Smooth muscle cell (in vitro differentiated cells): ENCODE results near the gene MRNIP. TPM values are rescaled to one million over a fixed set of nuclear protein-coding genes. Genes with fewer than 3 reads are reported as not detected.

Experiments used
- DNase-seq: peaks from one replicate; lab custom pipeline; 2025; ENCODE audit not compliant: unreplicated experiment; lab: John Stamatoyannopoulos, UW
- H2AFZ ChIP-seq: fragments of 200-600 bp; sonication (generic); 2 replicates; pipeline ENCODE4 v1.6.0; 2016; ENCODE audit warnings: antibody characterized with exemption, low read depth, mild to moderate bottlenecking
- H3F3A ChIP-seq: fragments of 200-600 bp; sonication (generic); 2 replicates; pipeline ENCODE4 v1.6.0; 2017; ENCODE audit warnings: antibody characterized with exemption, low read depth
- H3K27ac ChIP-seq: fragments of 200-600 bp; sonication (generic); 2 replicates; pipeline ENCODE4 v1.5.1; 2016; ENCODE audit warnings: low read depth, mild to moderate bottlenecking
- H3K27me3 ChIP-seq: fragments of 200-600 bp; sonication (generic); 2 replicates; pipeline ENCODE4 v1.6.1; 2016; ENCODE audit warnings: low read depth, mild to moderate bottlenecking
- H3K36me3 ChIP-seq: fragments of 200-600 bp; sonication (generic); 2 replicates; pipeline ENCODE4 v1.5.1; 2016; ENCODE audit warnings: low read depth
- H3K4me1 ChIP-seq: fragments of 200-600 bp; sonication (generic); 2 replicates; pipeline ENCODE4 v1.5.1; 2016; ENCODE audit warnings: low read depth
- H3K4me2 ChIP-seq: fragments of 200-600 bp; sonication (generic); 2 replicates; pipeline ENCODE4 v1.6.0; 2016; ENCODE audit warnings: mild to moderate bottlenecking
- H3K4me3 ChIP-seq: fragments of 200-600 bp; sonication (generic); 2 replicates; pipeline ENCODE4 v1.5.1; 2016; ENCODE audit warnings: mild to moderate bottlenecking
- H3K79me2 ChIP-seq: fragments of 200-600 bp; sonication (generic); 2 replicates; pipeline ENCODE4 v1.6.0; 2016; ENCODE audit warnings: low read depth, mild to moderate bottlenecking
- H3K9ac ChIP-seq: fragments of 200-600 bp; sonication (generic); 2 replicates; pipeline ENCODE4 v1.6.0; 2016; ENCODE audit warnings: low read depth
- H3K9me3 ChIP-seq: fragments of 200-600 bp; sonication (generic); replicated peaks from 2 replicates; pipeline ENCODE4 v1.5.1; 2016; ENCODE audit warnings: low read depth
- H4K20me1 ChIP-seq: fragments of 200-600 bp; sonication (generic); 2 replicates; pipeline ENCODE4 v1.6.0; 2016; ENCODE audit warnings: low read depth
- CTCF ChIP-seq: fragments of 200-600 bp; sonication (generic); IDR thresholded peaks from 2 replicates; pipeline ENCODE4 v1.5.1; 2017; ENCODE audit warnings: borderline replicate concordance, mild to moderate bottlenecking, antibody characterized with exemption; ENCODE audit not compliant: insufficient read depth, poor library complexity, severe bottlenecking
- WGBS: methylation state at CpG from one replicate; pipeline ENCODE4 v1.1.7; 2016; ENCODE audit warnings: low lambda C conversion rate; 5-methylcytosine and 5-hydroxymethylcytosine counted together
- polyA plus RNA-seq: library from polyadenylated mRNA; unstranded; fragments of >200 nt; fragmentation: Nextera tagmentation; extraction: Ambion mirVana; gene quantifications from 2 replicates; pipeline ENCODE4 v1.2.1, GENCODE V29; 2016
- total RNA-seq: library from RNA; depleted of rRNA; stranded (reverse); fragments of >200 nt; gene quantifications from 2 replicates; pipeline ENCODE4 v1.2.3, GENCODE V29; 2014

The MRNIP gene
- total and polyA plus RNA-seq, 2 experiments from 2014 or later = 11.9 to 16.5 TPM

GRCh38 chr5:179885491-179886090 is 27.0 kb upstream of the MRNIP start:
- H3K27me3 ChIP-seq = no peaks in the 10 kb centered on the region
- H3K36me3 ChIP-seq = peaks cover 25% of the 10 kb centered on the region
- H2AFZ ChIP-seq = no peak overlapping the region
- DNase-seq = no peak
- no peak overlapping the region for H3K4me2 ChIP-seq
- H3F3A ChIP-seq = no peaks in the 10 kb centered on the region
- no peak overlapping the region for H3K27ac ChIP-seq
- WGBS = 92% methylated on average over 13 of the region's 13 CpGs
- H3K9ac ChIP-seq = no peak overlapping the region
- H3K4me3 ChIP-seq = no peak overlapping the region
- H3K79me2 ChIP-seq = no peaks in the 10 kb centered on the region
- H3K9me3 ChIP-seq = peaks cover 11% of the 10 kb centered on the region
- no peaks in the 10 kb centered on the region for H3K4me1 ChIP-seq
- no peak for TF ChIP-seq CTCF
- H4K20me1 ChIP-seq = no peaks in the 10 kb centered on the region

- DNase-seq = no peak
- H3K79me2 ChIP-seq = no peaks in the 10 kb centered on the region
- H3K36me3 ChIP-seq = peaks cover 25% of the 10 kb centered on the region
- H3K9me3 ChIP-seq = peaks cover 11% of the 10 kb centered on the region
- no peak overlapping the region for H3K4me3 ChIP-seq
- H3K27ac ChIP-seq = no peak overlapping the region
- H4K20me1 ChIP-seq = no peaks in the 10 kb centered on the region
- no peaks in the 10 kb centered on the region for H3F3A ChIP-seq
- no peaks in the 10 kb centered on the region for H3K4me1 ChIP-seq
- no peak overlapping the region for H3K4me2 ChIP-seq
- no peak overlapping the region for H2AFZ ChIP-seq
- no peak overlapping the region for H3K9ac ChIP-seq
- H3K27me3 ChIP-seq = no peaks in the 10 kb centered on the region
- no peak for TF ChIP-seq CTCF
- WGBS = over 99% methylated on average over 3 of the region's 3 CpGs
These were observed 24.5 kb upstream of the MRNIP start for GRCh38 chr5:179883163-179883562.

- Histone ChIP-seq H3K9me3 (peaks cover 11% of the 10 kb centered on the region), H3K27me3 (no peaks in the 10 kb centered on the region), H3K4me1 (no peaks in the 10 kb centered on the region), H3K4me2 (no peak overlapping the region), H3K79me2 (no peaks in the 10 kb centered on the region), H3K4me3 (no peak overlapping the region), H3F3A (no peaks in the 10 kb centered on the region), H4K20me1 (no peaks in the 10 kb centered on the region), H2AFZ (no peak overlapping the region), H3K9ac (no peak overlapping the region), H3K27ac (no peak overlapping the region), H3K36me3 (peaks cover 25% of the 10 kb centered on the region)
- TF ChIP-seq CTCF = no peak
- no peak for DNase-seq
- 74% methylated on average over 4 of the region's 4 CpGs for WGBS
These were observed 23.7 kb upstream of the MRNIP start for GRCh38 chr5:179882338-179882737.
